Activated CD4-positive, alpha-beta T cell treated with anti-CD3 and anti-CD28 coated beads, Interleukin-2, Interleukin-4, amounts not matched to agents 100 ng/mL and 50 ng/mL, durations not matched to agents 16 hours and 8 hours (primary cell): ENCODE measurements around the gene DDX6.

Experiments used
- DNase-seq: peaks from one replicate; pipeline ENCODE4 v3.0.0-alpha.2; 2020; ENCODE audit warnings: low spot score

DDX6 gene

GRCh38 chr11:118703563-118704106, 87.3 kb downstream of the DDX6 start:
- no peak for DNase-seq

- DNase-seq: no peak
Observed at GRCh38 chr11:118699506-118700220, 91.3 kb downstream of the DDX6 start.
